HG03520 (cell line): ENCODE measurements around the gene KCNMB3.

ENCODE experiments used
- ATAC-seq: cut with Tn5 transposase; IDR thresholded peaks from one replicate; pipeline ENCODE4 v1.9.1; 2021; ENCODE audit warnings: mild to moderate bottlenecking, moderate library complexity; ENCODE audit not compliant: unreplicated experiment

KCNMB3 gene

DNA sequence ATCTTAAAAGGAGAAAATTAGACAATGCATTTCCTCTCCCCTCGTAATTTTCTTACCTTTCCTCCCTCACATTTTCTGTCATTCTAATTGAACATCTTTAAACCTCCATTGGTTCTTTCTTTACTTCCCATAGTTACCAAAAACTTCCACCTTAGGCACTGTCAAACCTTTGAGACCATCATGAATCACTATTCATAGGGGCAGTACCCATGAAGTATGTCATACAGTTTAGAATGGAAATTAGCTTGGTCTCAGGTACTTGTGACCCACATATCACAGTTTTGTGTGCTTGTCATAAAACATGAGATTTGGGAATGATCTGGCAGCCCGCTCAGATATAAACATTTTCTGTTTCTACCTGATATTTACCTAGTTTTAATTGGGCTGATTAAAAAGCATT is 50.1 kb downstream of the KCNMB3 start:
- no peak for ATAC-seq

DNA sequence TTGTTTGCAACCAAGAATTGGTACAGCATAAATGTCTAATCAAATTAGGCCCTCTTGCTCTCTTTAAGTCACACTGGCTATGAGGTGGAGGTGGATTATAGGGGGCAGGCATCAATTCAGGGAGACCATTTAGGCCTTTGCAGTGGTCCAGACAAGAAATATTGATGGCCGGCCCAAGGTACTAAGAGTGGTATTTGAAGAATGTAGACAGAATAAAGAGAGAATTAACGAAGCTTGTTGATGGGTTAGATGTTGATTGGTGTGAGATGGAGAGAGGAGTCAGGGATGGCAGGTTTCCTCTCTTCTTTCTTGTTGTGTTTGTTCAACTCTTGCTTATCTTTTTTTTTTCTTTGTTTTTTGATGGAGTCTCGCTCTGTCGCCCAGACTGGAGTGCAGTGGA is 54.2 kb downstream of the KCNMB3 start:
- no peak for ATAC-seq

DNA sequence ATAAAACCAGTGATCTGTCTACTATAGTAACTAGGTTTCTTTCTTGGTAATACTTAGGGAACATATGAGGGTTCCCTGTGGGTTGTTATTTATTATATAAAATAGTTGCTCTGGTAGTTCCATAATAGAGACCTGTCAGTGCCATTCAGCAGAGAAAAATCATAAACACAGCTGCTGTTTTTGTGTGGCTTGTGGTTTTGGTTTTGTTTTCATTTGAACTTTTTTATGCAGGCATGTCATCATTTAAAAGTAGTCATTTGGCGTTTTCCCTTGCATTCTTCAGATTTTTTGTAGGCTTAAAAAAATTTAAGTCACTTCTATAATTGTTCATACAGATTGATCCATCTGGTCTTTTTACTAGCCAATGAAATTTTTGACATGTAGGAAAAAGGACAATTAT is 54.8 kb downstream of the KCNMB3 start:
- ATAC-seq = peak; percentile 77

DNA sequence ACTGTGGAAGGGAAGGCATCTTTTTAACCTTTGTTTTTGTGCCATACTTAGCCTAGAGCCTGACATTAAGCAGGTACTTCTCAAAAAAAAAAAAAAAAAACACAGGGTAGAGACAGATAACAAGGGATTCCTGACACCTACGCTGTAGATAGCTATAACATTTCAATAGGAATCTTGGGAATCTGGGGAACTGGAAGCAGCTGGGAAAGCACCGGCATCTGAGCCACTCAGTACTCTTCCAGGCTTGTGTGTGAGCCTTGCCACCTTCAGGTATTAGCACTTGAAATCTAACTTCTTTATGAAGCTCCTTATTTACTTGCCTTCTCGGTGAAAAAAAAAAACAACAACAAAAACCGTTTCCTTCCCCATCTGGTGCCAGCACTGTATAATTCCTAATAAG is 56.0 kb downstream of the KCNMB3 start:
- ATAC-seq = no peak
